ENCODE results near the gene CSTF3.
"Not testable (repeated sequence)": the region's sequence is repeated elsewhere in the genome, so short reads cannot be mapped to it uniquely, and the experiment has no call there.

The CSTF3 gene

GRCh38 chr11:33161120-33162005 lies at the start of gene CSTF3:
Gene CSTF3 (minus strand): TSS chr11:33161480. CDS start chr11:33161325, 155 bp downstream.
- peak; percentile 96 for DNase-seq

GRCh38 chr11:33208150-33208549 lies 46.9 kb upstream of the CSTF3 start:
- no peak for DNase-seq

GRCh38 chr11:33207408-33207985 lies 46.2 kb upstream of the CSTF3 start:
- DNase-seq, result no peak

GRCh38 chr11:33197915-33198727 lies 36.8 kb upstream of the CSTF3 start:
- no peak for DNase-seq

- DNase-seq, result no peak
Measured at GRCh38 chr11:33195462-33196173, 34.3 kb upstream of the CSTF3 start.

DNA sequence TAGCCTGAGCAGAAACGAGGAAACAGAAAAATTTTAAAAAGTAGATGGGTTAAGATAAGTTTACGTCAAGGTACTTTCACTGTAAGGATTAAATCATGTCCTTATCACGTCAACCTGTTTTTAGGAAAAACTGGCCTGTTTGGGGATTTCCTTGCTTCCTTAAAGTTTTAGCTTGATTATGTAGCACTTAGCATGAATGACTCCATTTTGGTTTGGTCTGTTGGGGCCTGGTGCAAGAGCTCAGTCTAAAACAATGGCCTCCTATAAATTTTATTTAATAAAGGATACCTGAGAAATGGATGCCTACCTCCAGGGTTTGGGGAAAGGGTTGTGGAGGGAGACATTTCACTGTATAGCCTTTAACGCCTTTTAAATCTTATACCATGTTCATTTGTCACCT lies 33.2 kb upstream of the CSTF3 start:
- DNase-seq, result no peak

DNA sequence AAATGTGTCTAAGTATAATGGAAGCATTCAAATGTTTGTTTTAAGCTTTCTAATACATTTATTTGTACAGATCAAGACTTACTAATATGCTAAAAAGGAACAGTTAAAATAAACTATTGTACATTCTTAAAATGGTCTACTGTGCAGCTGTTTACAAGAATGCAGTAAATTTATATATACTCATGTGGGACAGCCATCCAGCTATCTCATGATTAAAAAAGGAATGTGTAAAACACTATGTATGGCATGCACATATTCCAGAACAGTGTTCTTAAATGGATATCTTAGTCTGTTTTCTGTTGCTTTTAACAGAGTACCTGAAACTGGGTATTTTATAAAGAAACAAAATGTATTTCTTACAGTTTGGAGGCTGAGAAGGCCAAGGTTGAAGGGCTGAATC lies 30.2 kb upstream of the CSTF3 start:
- DNase-seq, result no peak

GRCh38 chr11:33187998-33188722 lies 26.9 kb upstream of the CSTF3 start:
- DNase-seq, result no peak

DNA sequence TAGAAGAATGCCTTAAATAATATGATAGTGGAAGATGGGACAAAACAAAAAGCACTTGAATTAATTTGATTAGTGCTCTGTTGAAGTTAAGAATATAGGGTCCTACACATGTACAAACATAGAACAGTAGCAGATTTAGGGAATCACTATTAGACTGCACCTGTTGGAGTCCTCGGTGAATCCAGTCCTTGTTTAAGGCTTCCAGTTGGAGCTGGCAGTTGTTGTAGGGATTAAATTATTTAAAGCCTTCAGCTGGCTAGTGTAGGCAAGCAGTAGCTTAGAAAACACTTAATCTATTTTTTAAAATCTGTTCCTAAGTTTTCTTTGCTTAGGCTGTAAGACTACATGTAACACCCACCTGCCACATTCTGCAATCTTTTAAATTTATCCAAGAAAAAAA lies 24.5 kb upstream of the CSTF3 start:
- DNase-seq, result no peak

- DNase-seq, result no peak
Measured at GRCh38 chr11:33182246-33182878, 21.1 kb upstream of the CSTF3 start.

DNA sequence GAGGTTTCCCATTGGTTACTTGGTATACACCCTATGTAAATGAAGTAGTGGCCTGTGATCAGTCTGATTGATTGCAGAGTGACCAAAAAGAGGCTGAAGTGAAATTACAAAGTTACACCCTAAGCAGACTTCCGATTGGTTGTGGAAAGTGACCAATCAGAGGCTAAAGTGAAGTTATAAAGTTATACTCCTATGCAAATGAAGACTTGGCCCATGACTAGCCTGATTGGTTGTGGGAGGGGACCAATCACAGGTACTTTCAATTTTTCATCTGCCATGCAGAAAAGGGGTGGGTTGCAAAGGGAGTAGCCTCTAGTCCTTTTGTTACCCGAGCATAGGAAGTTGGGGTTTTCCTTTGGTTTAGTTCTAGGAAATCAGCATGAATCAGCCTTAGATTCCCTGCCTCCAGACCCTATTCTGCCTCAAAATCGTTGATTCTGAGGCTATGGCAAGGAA lies 18.1 kb upstream of the CSTF3 start:
- no peak for DNase-seq

DNA sequence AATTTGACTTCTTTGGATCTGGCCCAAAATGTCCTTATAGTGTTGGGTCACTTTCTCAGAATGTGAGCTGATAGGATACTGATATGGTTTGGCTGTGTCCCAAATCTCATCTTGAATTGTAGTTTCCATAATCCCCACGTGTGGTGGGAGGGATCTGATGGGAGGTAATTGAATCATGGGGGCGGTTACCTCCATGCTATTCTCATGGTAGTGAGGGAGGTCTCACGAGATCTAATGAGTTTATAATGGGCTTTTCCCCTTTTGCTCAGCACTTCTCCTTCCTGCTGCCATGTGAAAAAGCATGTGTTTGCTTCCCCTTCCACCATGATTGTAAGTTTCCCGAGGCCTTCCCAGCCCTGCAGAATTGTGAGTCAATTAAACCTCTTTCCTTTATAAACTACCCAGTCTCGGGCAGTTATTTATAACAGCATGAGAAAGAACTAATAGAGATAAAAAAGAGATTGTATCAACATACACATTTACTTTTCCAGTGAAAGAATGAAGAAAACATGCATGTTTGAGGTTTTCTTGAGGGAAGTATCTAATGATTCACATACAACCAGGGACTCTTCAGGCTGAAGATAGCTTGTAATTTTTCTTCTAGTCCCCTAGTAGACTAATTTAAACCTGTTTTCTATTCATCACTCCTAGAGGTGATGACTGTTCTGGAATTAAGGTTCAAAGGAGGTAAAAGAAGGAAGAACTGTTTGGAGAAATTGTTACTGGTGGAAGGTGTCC lies 17.3 kb upstream of the CSTF3 start:
- no peak for DNase-seq

GRCh38 chr11:33177676-33178336 lies 16.5 kb upstream of the CSTF3 start:
- DNase-seq, result no peak

- not testable (repeated sequence) for DNase-seq
Measured at GRCh38 chr11:33176760-33177159, 15.5 kb upstream of the CSTF3 start.

DNA sequence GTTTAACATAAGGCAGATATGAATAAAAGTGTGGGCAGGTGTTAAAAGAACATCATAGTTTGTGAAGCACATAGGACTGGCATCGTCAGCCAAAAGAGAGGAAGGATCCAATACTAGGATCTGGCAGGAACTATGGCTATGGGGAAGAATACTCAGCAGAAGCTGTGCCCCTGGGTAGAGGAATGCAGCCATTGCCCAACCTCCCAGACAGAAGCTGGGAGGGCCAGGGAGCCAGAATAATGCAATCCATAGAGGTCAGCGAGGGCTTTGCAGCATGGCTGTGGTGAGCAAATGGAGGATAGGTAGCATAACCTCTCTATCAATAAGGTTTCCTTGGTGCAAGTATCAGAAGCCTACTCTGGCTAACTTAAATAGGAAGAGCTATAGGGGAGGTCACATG lies 11.7 kb upstream of the CSTF3 start:
- no peak for DNase-seq

DNA sequence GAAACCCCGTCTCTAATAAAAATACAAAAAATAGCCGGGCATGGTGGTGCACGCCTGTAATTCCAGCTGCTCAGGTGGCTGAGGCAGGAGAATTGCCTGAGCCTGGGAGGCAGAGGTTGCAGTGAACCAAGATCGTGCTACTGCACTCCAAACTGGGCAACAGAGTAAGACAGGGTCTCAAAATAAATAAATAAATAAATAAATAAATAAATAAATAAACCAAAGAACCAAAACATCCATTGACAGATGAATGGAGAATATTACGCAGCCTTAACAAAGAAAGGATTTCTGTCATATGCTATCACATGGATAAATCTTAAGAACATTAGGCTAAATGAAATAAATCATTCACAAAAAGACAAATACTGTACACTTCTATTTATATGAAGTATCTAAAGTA lies 11.1 kb upstream of the CSTF3 start:
- no peak for DNase-seq

GRCh38 chr11:33171251-33171650 lies 10.0 kb upstream of the CSTF3 start:
- DNase-seq, result no peak

DNA sequence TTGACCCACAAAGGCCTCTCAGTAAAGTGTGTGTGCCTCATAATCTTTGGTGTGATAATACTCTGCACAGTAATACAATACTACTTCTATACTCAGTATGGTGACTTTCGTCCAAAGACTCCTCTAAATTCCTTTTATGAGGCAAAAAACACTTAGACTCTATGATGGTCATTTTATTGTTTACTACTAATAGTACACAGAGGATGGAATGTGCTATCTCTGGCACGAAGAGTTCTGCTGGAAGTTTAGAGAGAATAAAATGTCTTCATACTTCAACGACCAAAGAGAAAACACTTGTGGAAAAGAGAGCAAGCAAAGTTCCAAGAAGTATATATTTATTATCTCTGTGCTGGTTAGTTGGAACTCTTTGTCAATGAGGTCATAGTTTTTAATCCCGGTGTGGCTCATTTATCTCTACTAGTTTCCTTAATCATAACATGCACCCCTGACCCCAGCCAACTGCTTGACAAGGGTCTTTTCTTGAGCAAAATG lies 7.5 kb upstream of the CSTF3 start:
- DNase-seq, result no peak

- no peak for DNase-seq
Measured at GRCh38 chr11:33162831-33163230, 1.6 kb upstream of the CSTF3 start.

- no peak for DNase-seq
Measured at GRCh38 chr11:33160587-33160986, 693 bp downstream of the CSTF3 start.

Data from NK-92 treated with Interleukin-12 subunit alpha and Interleukin-12 subunit beta, amount 100 ng/mL, for 24 hours (cell line).